ENCODE results near the gene TCEAL8. TPM values are rescaled to one million over a fixed set of nuclear protein-coding genes. Genes with fewer than 3 reads are reported as not detected.

TCEAL8 gene
- total and polyA plus RNA-seq, 11 donors, result 38.2 to 60.1 (median 50.9) TPM

GRCh38 chrX:103220511-103221323, 34.2 kb downstream of the TCEAL8 start:
- intact Hi-C loops (cut with DNase I), result no loop called here
- ATAC-seq (peak in 3 of 4 donors; percentile 29 to 53 (median 31)), DNase-seq (no peak)
- Histone ChIP-seq H3K36me3 (no peaks in the 10 kb centered on the region), H3K27ac (no peak overlapping the region), H3K9me3 (no peaks in the 10 kb centered on the region), H3K27me3 (peaks cover 0 to 26% (median 0%) of the 10 kb centered on the region in 9 donors), H3K4me3 (peak overlapping the region in 3 of 12 donors; percentile 12 to 30 (median 26)), H3K4me1 (no peaks in the 10 kb centered on the region)
- TF ChIP-seq POLR2A (IDR thresholded peaks at IDR 0.05) (no peak), CTCF (IDR thresholded peaks at IDR 0.05) (no peak)
- WGBS, 4 donors, result 34 to 67% (median 51%) methylated on average over 18 to 39 of the region's 39 CpGs

DNA sequence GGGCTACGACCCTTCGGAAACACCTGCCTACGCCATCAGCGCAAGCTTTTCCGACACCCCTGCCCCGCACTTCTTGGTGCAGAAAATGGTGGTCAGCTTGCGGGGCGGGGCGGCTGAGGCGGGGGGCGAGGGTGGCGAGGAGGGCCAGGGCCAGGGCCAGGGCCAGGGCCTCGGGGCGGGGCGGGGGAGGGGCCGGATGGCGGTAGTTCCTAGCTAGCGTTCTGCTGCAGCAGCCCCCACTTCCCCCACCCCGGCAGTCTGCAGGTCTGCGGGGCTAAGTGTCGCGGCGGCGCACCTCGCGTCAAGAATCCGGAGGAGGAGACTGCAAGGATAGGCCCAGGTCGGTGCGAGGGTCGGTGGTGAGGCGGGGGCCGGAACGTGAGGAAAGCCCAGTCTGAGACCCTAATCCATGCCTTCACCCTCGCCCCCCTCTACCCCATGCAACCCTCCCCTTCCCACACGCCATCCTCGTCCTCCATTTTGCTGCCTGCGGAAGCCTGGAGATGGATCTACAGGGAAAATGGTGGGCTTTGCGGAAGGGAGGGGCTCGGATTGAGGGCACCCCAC, 39.4 kb downstream of the TCEAL8 start:
- H3K9me3 ChIP-seq, result no peaks in the 10 kb centered on the region
- DNase-seq, result peak; percentile 10 to 66 (median 35)
- intact Hi-C loops (cut with DNase I), result loop anchor here in 7 of 10 donors (1.0 to 10.0 kb wide), 4 partner anchors 37 to 249 kb away; partner anchors contain the start of gene TCEAL8 (in 2 of the 7)
- no peaks in the 10 kb centered on the region for H3K36me3 ChIP-seq
- WGBS, 4 donors, result 4 to 49% (median 26%) methylated on average over 15 to 37 of the region's 39 CpGs
- peak in 3 of 4 donors; percentile 32 to 65 (median 57) for ATAC-seq
- peak overlapping the region; percentile 58 to 96 (median 77) for H3K4me3 ChIP-seq
- peak overlapping the region; percentile 55 to 91 (median 84) for H3K27ac ChIP-seq
- TF ChIP-seq POLR2A (IDR thresholded peaks at IDR 0.05) (no peak), CTCF (IDR thresholded peaks at IDR 0.05) (no peak)
- peaks cover 0 to 16% (median 0%) of the 10 kb centered on the region in 9 donors for H3K27me3 ChIP-seq
- H3K4me1 ChIP-seq, result peaks cover 0 to 3% (median 0%) of the 10 kb centered on the region in 12 donors

- peak within 1 kb of the TSS; percentile 55 to 91 (median 84) for H3K27ac ChIP-seq
- no peaks in the 10 kb centered on the region for H3K9me3 ChIP-seq
- intact Hi-C loops (cut with DNase I), result loop anchor here (1.0 to 10.0 kb wide), 7 partner anchors 32 to 252 kb away; partner anchors contain the start of gene TCEAL8 (in 2 of the 10)
- no peaks in the 10 kb centered on the region for H3K36me3 ChIP-seq
- TF ChIP-seq CTCF (IDR thresholded peaks at IDR 0.05) (no peak), POLR2A (IDR thresholded peaks at IDR 0.05) (peak; percentile 76 to 92)
- ATAC-seq (peak; percentile 97 to 99 (median 98)), DNase-seq (peak; percentile 83 to 91 (median 85))
- H3K27me3 ChIP-seq, result peaks cover 0 to 11% (median 0%) of the 10 kb centered on the region in 9 donors
- H3K4me1 ChIP-seq, result peaks cover 0 to 3% (median 0%) of the 10 kb centered on the region in 12 donors
- 0 to 45% (median 11%) methylated on average over 15 to 45 of the region's 45 CpGs for WGBS, 4 donors
- peak within 1 kb of the TSS; percentile 58 to 96 (median 77) for H3K4me3 ChIP-seq
Measured at GRCh38 chrX:103214870-103215424, 40.0 kb downstream of the TCEAL8 start, which contains the start of gene BEX4. Gene BEX4, plus strand, starts transcription at chrX:103215108. Its CDS starts 1,046 bp downstream, at chrX:103216154.
